IPS-18a (cell line): ENCODE measurements around the gene LECT2.

Experiments
- H3K27ac ChIP-seq: one replicate; pipeline ENCODE4 v1.5.1; 2013; ENCODE audit warnings: low read length
- H3K27me3 ChIP-seq: one replicate; pipeline ENCODE4 v1.6.1; 2013; ENCODE audit warnings: mild to moderate bottlenecking, low read length; ENCODE audit not compliant: control insufficient read depth, insufficient read depth
- H3K36me3 ChIP-seq: one replicate; pipeline ENCODE4 v1.6.1; 2013; ENCODE audit warnings: low read depth, low read length; ENCODE audit not compliant: control insufficient read depth
- H3K4me1 ChIP-seq: one replicate; pipeline ENCODE4 v1.6.1; 2013; ENCODE audit warnings: low read depth, low read length; ENCODE audit not compliant: control insufficient read depth
- H3K4me3 ChIP-seq: one replicate; pipeline ENCODE4 v1.5.1; 2013; ENCODE audit warnings: low read length
- H3K9ac ChIP-seq: one replicate; pipeline ENCODE4 v1.6.1; 2013; ENCODE audit warnings: mild to moderate bottlenecking, low read length, moderate library complexity
- H3K9me3 ChIP-seq: one replicate; pipeline ENCODE4 v1.6.1; 2013; ENCODE audit warnings: low read depth, low read length; ENCODE audit not compliant: control insufficient read depth

The LECT2 gene

GRCh38 chr5:135930029-135930948, 24.5 kb downstream of the LECT2 start:
- Histone ChIP-seq H3K9me3 (no peaks in the 10 kb centered on the region), H3K27ac (no peak overlapping the region), H3K9ac (no peak overlapping the region), H3K27me3 (peaks cover 71% of the 10 kb centered on the region), H3K4me1 (peaks cover 4% of the 10 kb centered on the region), H3K4me3 (peak overlapping the region; percentile 65), H3K36me3 (no peaks in the 10 kb centered on the region)

DNA sequence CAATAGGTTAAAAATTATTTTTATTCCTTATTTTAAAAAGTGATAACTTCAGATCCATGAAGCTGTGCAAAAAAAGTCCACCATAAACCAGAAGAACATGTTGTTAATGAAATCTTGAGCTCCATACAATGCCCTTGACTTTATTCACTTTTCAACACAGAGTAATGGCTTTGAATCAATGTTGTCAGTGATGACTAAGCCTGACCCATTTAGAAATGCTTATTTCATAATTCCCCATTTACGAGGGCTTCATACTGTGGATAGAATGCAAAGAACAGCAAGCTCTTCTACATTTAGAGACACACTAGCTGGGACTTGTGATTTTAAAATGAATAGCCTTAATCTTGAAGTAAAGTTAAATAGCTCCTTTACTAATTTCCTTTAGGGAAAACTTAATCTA, 33.4 kb downstream of the LECT2 start:
- peaks cover 10% of the 10 kb centered on the region for H3K27me3 ChIP-seq
- no peaks in the 10 kb centered on the region for H3K9me3 ChIP-seq
- H3K36me3 ChIP-seq: no peaks in the 10 kb centered on the region
- H3K4me1 ChIP-seq: no peaks in the 10 kb centered on the region
- H3K9ac ChIP-seq: no peak overlapping the region
- no peak overlapping the region for H3K27ac ChIP-seq
- H3K4me3 ChIP-seq: no peak overlapping the region

DNA sequence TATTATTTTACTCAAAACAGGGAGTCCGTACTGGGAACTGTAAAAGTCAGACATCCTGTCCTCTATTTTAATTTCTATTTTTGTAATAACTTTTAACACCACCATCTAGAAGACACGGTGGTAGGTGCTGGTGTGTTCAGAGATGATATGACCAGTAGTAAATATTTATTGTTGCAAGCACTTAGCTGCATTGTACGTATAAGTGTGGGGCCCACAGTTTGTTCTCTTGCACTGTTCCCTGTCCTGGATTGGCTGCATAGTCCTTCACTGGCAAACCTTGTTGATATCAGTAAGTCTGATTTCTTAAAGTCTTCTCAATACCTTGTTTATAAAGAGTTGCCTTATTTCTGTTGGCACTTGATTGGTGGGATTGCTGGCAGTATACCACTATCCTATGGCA, 34.6 kb downstream of the LECT2 start:
- H3K9me3 ChIP-seq: no peaks in the 10 kb centered on the region
- no peak overlapping the region for H3K4me3 ChIP-seq
- H3K9ac ChIP-seq: no peak overlapping the region
- H3K27me3 ChIP-seq: peaks cover 4% of the 10 kb centered on the region
- H3K27ac ChIP-seq: no peak overlapping the region
- no peaks in the 10 kb centered on the region for H3K36me3 ChIP-seq
- no peaks in the 10 kb centered on the region for H3K4me1 ChIP-seq

DNA sequence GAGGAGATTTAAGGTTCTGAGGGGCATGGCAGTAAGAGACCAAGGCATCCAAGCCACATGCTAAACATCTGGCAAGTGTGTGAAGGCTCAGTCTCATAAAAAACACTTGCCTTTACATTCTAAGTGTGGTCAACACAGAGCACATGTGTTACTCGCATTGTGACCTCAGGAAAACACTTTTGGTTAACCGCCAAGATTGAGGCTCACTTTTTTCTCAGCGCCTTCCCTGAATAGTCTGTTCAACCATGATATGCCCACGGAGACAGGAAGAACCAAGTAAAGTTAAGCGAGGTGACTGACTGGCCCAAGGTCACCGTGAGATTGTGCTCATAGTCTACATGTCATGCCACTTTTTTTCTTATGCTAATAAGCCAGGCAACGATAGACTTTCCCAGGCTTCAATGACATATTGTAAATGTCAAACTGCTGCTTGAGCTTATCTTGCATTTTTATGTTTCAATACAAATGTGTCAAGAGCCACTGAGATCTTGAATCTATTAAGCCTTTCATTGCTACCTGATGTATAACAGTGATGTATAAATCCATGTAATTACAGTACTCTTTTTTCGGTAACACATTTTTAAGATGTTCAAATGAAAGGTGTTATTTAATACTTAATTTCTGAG, 38.0 kb downstream of the LECT2 start:
- H3K36me3 ChIP-seq: no peaks in the 10 kb centered on the region
- no peak overlapping the region for H3K27ac ChIP-seq
- no peaks in the 10 kb centered on the region for H3K4me1 ChIP-seq
- no peaks in the 10 kb centered on the region for H3K9me3 ChIP-seq
- no peaks in the 10 kb centered on the region for H3K27me3 ChIP-seq
- H3K4me3 ChIP-seq: no peak overlapping the region
- H3K9ac ChIP-seq: no peak overlapping the region

DNA sequence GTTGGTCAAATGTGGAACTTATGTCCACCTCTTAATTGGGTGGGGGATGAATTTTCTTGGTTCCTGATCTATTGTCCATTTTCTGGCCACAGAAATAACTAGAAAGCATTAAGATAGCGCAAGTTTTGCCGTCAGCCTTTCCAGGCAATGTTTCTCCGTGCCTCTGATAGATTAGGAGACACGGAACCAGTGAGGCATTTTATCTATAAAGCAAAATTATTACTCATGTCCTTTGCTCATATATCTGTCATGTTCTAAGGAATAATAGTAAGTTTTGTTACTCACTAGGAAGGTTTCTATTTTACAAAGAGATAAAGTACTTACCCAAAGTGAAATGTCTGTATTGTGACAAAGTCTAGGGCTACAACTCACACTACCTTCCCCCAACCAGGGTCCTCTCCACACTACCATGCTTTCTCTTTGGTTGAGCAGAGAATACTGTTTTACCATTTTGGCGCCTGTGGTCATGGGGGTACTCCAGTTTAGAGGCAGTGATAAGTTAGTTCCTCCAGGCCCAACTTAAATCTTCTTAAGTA, 39.2 kb downstream of the LECT2 start:
- Histone ChIP-seq H3K9ac (no peak overlapping the region), H3K4me1 (no peaks in the 10 kb centered on the region), H3K9me3 (no peaks in the 10 kb centered on the region), H3K27me3 (no peaks in the 10 kb centered on the region), H3K4me3 (no peak overlapping the region), H3K27ac (no peak overlapping the region), H3K36me3 (no peaks in the 10 kb centered on the region)

GRCh38 chr5:135913713-135914626, 40.8 kb downstream of the LECT2 start:
- H3K9ac ChIP-seq: no peak overlapping the region
- H3K27ac ChIP-seq: no peak overlapping the region
- H3K4me1 ChIP-seq: no peaks in the 10 kb centered on the region
- H3K36me3 ChIP-seq: no peaks in the 10 kb centered on the region
- no peaks in the 10 kb centered on the region for H3K27me3 ChIP-seq
- no peaks in the 10 kb centered on the region for H3K9me3 ChIP-seq
- H3K4me3 ChIP-seq: no peak overlapping the region

GRCh38 chr5:135905144-135905543, 49.6 kb downstream of the LECT2 start:
- Histone ChIP-seq H3K4me1 (no peaks in the 10 kb centered on the region), H3K27ac (no peak overlapping the region), H3K4me3 (no peak overlapping the region), H3K27me3 (no peaks in the 10 kb centered on the region), H3K36me3 (no peaks in the 10 kb centered on the region), H3K9me3 (no peaks in the 10 kb centered on the region), H3K9ac (no peak overlapping the region)

- Histone ChIP-seq H3K36me3 (no peaks in the 10 kb centered on the region), H3K4me1 (no peaks in the 10 kb centered on the region), H3K27ac (no peak overlapping the region), H3K27me3 (no peaks in the 10 kb centered on the region), H3K9ac (no peak overlapping the region), H3K9me3 (no peaks in the 10 kb centered on the region), H3K4me3 (no peak overlapping the region)
These were observed 53.1 kb downstream of the LECT2 start for GRCh38 chr5:135901633-135902032.

DNA sequence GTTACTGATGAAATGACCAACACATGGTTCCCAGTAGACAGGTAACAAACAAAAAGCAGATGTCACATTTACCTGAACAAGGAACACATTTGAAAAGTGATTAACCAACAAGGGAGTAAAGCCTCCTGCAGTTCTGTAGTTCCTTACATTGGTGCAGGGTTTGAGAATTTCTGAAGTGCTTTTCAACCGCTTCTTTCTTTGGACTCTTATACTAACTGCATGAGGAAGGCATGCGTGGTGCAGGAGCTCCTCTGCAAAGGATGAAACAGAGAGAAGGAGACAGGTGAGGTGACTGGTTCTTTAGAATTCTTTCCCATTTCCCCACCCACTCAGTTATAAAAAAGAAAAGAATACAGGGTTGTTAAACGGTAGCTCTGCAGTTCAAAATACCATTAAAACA, 54.5 kb downstream of the LECT2 start:
- Histone ChIP-seq H3K27me3 (no peaks in the 10 kb centered on the region), H3K9me3 (no peaks in the 10 kb centered on the region), H3K4me1 (no peaks in the 10 kb centered on the region), H3K9ac (no peak overlapping the region), H3K36me3 (no peaks in the 10 kb centered on the region), H3K4me3 (no peak overlapping the region), H3K27ac (no peak overlapping the region)

DNA sequence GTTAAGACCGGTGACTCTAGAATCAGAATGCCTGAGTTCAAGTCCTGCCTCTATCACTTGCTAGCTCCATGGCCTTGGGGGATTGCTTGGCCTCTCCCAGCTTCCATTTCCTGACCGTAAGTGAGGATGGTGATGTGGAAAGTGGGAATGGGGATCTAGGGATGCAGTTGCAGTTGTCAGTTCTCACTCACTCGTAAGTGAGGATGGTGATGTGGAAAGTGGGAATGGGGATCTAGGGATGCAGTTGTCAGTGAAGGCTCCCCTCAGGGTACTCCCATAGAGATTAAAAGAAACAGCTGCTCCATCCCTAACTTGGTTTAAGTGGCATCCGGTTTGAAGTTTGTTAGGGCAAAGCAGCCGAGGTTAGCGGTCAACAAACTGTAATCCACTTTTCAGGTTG, 56.1 kb downstream of the LECT2 start:
- Histone ChIP-seq H3K4me1 (no peaks in the 10 kb centered on the region), H3K9ac (no peak overlapping the region), H3K4me3 (no peak overlapping the region), H3K9me3 (no peaks in the 10 kb centered on the region), H3K27me3 (no peaks in the 10 kb centered on the region), H3K27ac (no peak overlapping the region), H3K36me3 (no peaks in the 10 kb centered on the region)
